Small intestine (tissue), 7 donors: Measurements from ENCODE around the gene KRTAP5-2. TPM values are rescaled to one million over a fixed set of nuclear protein-coding genes. Genes with fewer than 3 reads are reported as not detected.
A peak's percentile ranks its signal among the peaks of the same experiment; 100 is the strongest.
"Not testable (repeated sequence)": the region's sequence is repeated elsewhere in the genome, so short reads cannot be mapped to it uniquely, and the experiment has no call there.

ENCODE experiments used
- DNase-seq, 2 donors: peaks; one replicate each; pipeline versions ENCODE4 v3.0.0 to v3.0.0-alpha.2; 2013
- FAIRE-seq: peaks from 2 replicates; lab custom pipeline; 2012; peaks lifted over from hg19 to GRCh38; lab: Jason Lieb, UNC
- H3K27ac ChIP-seq, 3 donors: one replicate each; pipeline ENCODE4 v1.5.1; 2013; ENCODE audit warnings: low read length in 2 of 3, mild to moderate bottlenecking in 2 of 3, control low read depth in 1 of 3, inconsistent platforms in 1 of 3, low read depth in 1 of 3, moderate library complexity in 1 of 3
- H3K27me3 ChIP-seq, 3 donors: one replicate each; pipeline ENCODE4 v1.6.1; 2013; ENCODE audit warnings: low read length in 3 of 3, inconsistent platforms in 1 of 3; ENCODE audit not compliant: control insufficient read depth in 3 of 3, insufficient read depth in 3 of 3
- H3K36me3 ChIP-seq, 3 donors: one replicate each; pipeline ENCODE4 v1.6.1; 2013; ENCODE audit warnings: low read length in 3 of 3, inconsistent platforms in 1 of 3, low read depth in 1 of 3, mild to moderate bottlenecking in 1 of 3, moderate library complexity in 1 of 3; ENCODE audit not compliant: control insufficient read depth in 3 of 3, insufficient read depth in 2 of 3
- H3K4me1 ChIP-seq, 3 donors: one replicate each; pipeline ENCODE4 v1.6.1; 2013; ENCODE audit warnings: low read length in 2 of 3, inconsistent platforms in 1 of 3, low read depth in 1 of 3, mild to moderate bottlenecking in 1 of 3, moderate library complexity in 1 of 3; ENCODE audit not compliant: control insufficient read depth in 3 of 3, insufficient read depth in 2 of 3
- H3K4me3 ChIP-seq, 3 donors: one replicate each; pipeline ENCODE4 v1.5.1; 2013; ENCODE audit warnings: low read length in 3 of 3, control low read depth in 1 of 3, inconsistent platforms in 1 of 3, low read depth in 1 of 3, mild to moderate bottlenecking in 1 of 3, moderate library complexity in 1 of 3
- H3K9me3 ChIP-seq, 2 donors: one replicate each; pipeline ENCODE4 v1.6.1; 2013; ENCODE audit warnings: low read depth in 1 of 2, low read length in 1 of 2; ENCODE audit not compliant: control insufficient read depth in 2 of 2, insufficient read depth in 1 of 2
- WGBS, 3 donors: extraction: QIAGEN DNeasy Blood & Tissue Kit; methylation state at CpG; one replicate each; pipeline ENCODE4 v1.1.7; 2013; 5-methylcytosine and 5-hydroxymethylcytosine counted together
- polyA plus RNA-seq, 4 donors: library from polyadenylated mRNA; stranded (reverse) in 3 of 4; unstranded in 1 of 4; fragments of 200-250 nt in 3 of 4; fragments of 120-200 nt in 1 of 4; gene quantifications; one replicate each; pipeline versions ENCODE4 v1.2.1 to v1.2.3, GENCODE V29; 2013
- donor health status: healthy with polysubstance abuse.
- donor health status: control.
- donor health status: control.
- donor health status: Bipolar disorder and iron deficiency.
- donor health status: healthy.

Gene KRTAP5-2
- polyA plus RNA-seq, 4 donors: 0.07 TPM; not detected in 3

DNA sequence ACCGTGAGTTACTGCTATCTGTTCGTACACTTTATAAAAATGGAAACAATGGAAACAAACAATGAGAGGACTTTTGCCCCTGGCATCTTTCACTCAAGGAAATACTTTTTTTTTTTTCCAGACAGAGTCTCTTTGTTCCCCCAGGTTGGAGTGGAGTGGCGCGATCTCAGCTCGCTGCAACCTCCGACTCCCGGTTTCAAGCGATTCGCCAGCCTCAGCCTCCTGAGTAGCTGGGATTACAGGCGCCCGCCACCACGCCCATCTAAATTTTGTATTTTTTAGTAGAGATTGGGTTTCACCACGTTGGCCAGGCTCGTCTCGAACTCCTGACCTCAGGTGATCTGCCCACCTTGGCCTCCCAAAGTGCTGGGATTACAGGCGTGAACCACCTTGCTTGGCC lies 22.3 kb downstream of the KRTAP5-2 start:
- not testable (repeated sequence) for DNase-seq, FAIRE-seq, H3K4me3 ChIP-seq, H3K27ac ChIP-seq, H3K36me3 ChIP-seq
- 26 to 59% (median 42%) methylated on average over 16 of the region's 16 CpGs for WGBS, 3 donors
- H3K27me3 ChIP-seq: peaks cover 0 to 14% (median 0%) of the 10 kb centered on the region in 3 donors
- H3K4me1 ChIP-seq: peaks cover 0 to 20% (median 2%) of the 10 kb centered on the region in 3 donors
- peaks cover 0 to 13% of the 10 kb centered on the region in 2 donors for H3K9me3 ChIP-seq

DNA sequence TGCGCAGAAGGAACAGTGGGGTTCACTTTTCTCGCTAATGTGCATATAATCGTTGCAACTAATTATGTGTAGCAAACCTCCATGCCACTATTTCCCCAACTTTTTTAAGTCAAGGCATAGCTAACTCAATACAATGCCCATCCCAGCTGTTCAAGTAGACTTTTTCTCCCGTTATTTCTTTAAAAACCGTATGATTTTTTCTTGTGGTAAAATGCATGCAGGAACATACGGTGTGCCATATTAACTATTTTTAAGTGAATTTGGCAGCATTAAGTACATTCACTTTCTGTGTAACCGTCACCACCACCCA lies 23.2 kb downstream of the KRTAP5-2 start:
- WGBS, 3 donors: 6 to 13% (median 8%) methylated on average over 7 of the region's 7 CpGs
- H3K27me3 ChIP-seq: peaks cover 0 to 14% (median 0%) of the 10 kb centered on the region in 3 donors
- H3K9me3 ChIP-seq: peaks cover 0 to 10% of the 10 kb centered on the region in 2 donors
- no peak for FAIRE-seq
- H3K4me1 ChIP-seq: peaks cover 0 to 29% (median 2%) of the 10 kb centered on the region in 3 donors
- H3K4me3 ChIP-seq: no peak overlapping the region
- no peak for DNase-seq
- H3K27ac ChIP-seq: no peak overlapping the region
- H3K36me3 ChIP-seq: peaks cover 0 to 4% (median 0%) of the 10 kb centered on the region in 3 donors

GRCh38 chr11:1574238-1574932 lies 23.7 kb downstream of the KRTAP5-2 start:
- DNase-seq: peak; percentile 73 to 81
- H3K4me1 ChIP-seq: peaks cover 0 to 34% (median 2%) of the 10 kb centered on the region in 3 donors
- peak overlapping the region; percentile 48 to 76 (median 54) for H3K4me3 ChIP-seq
- FAIRE-seq: no peak
- peaks cover 0 to 9% (median 0%) of the 10 kb centered on the region in 3 donors for H3K36me3 ChIP-seq
- peaks cover 0 to 8% of the 10 kb centered on the region in 2 donors for H3K9me3 ChIP-seq
- 0 to 1% (median 1%) methylated on average over 35 to 64 of the region's 64 CpGs for WGBS, 3 donors
- H3K27me3 ChIP-seq: peaks cover 0 to 14% (median 0%) of the 10 kb centered on the region in 3 donors
- peak overlapping the region; percentile 71 to 96 (median 88) for H3K27ac ChIP-seq

- Histone ChIP-seq H3K27ac (peak overlapping the region; percentile 71 to 96 (median 88)), H3K4me3 (peak overlapping the region; percentile 48 to 76 (median 61)), H3K36me3 (peaks cover 0 to 14% (median 0%) of the 10 kb centered on the region in 3 donors), H3K27me3 (peaks cover 0 to 14% (median 0%) of the 10 kb centered on the region in 3 donors), H3K4me1 (peaks cover 0 to 39% (median 2%) of the 10 kb centered on the region in 3 donors), H3K9me3 (peaks cover 0 to 8% of the 10 kb centered on the region in 2 donors)
- 0 to 8% (median 3%) methylated on average over 5 to 7 of the region's 7 CpGs for WGBS, 3 donors
- DNase-seq: peak in 1 of 2 donors; percentile 85
- FAIRE-seq: no peak
Measured at GRCh38 chr11:1573903-1574237, 24.2 kb downstream of the KRTAP5-2 start.

DNA sequence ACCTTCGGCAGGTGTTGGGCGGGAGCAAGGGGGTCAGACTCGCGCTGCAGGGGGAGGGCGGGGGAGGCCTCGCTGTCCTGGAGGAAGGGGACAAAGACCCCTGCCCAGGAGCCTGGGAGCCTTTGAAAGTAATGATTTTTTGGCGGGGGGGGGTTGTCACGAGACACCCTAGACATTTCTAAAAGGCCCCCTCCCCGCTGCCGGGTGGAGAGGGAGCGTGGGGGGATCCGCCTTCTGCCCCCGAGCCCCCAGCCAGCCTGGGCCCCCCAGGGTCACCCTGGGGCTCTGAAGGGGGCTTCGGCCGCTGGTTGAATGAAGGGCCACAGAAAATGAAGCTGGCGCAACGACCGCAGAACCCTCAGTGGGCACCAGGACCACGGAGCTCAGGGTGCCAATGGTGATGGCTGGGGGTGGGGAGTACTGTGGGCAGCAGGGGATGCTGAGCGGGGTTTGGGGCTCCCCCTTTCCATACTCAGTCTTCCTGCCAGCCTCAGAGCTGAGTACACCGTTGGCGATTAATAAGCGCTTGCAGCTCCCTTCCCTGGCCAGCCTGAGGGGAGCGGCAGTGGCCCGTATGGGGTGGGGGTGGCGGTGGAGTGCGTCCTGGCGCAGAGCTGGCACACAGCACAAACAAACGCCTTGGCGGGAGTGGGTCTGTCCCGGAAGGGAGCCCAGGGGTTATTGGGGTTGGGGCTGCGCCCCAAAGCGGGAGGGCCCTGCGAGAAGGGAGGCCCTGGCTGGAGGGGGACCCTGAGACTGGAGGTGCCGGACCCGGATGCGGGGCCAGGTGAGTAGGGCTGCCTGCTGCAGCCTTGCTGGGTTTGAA lies 24.8 kb downstream of the KRTAP5-2 start:
- peaks cover 0 to 14% (median 0%) of the 10 kb centered on the region in 3 donors for H3K27me3 ChIP-seq
- H3K4me1 ChIP-seq: peaks cover 0 to 45% (median 2%) of the 10 kb centered on the region in 3 donors
- H3K4me3 ChIP-seq: peak overlapping the region; percentile 48 to 76 (median 61)
- H3K27ac ChIP-seq: peak overlapping the region; percentile 71 to 96 (median 88)
- peaks cover 0 to 3% of the 10 kb centered on the region in 2 donors for H3K9me3 ChIP-seq
- FAIRE-seq: no peak
- H3K36me3 ChIP-seq: peaks cover 0 to 19% (median 0%) of the 10 kb centered on the region in 3 donors
- DNase-seq: peak; percentile 59 to 74
- WGBS, 3 donors: 1 to 6% (median 4%) methylated on average over 21 to 36 of the region's 37 CpGs

DNA sequence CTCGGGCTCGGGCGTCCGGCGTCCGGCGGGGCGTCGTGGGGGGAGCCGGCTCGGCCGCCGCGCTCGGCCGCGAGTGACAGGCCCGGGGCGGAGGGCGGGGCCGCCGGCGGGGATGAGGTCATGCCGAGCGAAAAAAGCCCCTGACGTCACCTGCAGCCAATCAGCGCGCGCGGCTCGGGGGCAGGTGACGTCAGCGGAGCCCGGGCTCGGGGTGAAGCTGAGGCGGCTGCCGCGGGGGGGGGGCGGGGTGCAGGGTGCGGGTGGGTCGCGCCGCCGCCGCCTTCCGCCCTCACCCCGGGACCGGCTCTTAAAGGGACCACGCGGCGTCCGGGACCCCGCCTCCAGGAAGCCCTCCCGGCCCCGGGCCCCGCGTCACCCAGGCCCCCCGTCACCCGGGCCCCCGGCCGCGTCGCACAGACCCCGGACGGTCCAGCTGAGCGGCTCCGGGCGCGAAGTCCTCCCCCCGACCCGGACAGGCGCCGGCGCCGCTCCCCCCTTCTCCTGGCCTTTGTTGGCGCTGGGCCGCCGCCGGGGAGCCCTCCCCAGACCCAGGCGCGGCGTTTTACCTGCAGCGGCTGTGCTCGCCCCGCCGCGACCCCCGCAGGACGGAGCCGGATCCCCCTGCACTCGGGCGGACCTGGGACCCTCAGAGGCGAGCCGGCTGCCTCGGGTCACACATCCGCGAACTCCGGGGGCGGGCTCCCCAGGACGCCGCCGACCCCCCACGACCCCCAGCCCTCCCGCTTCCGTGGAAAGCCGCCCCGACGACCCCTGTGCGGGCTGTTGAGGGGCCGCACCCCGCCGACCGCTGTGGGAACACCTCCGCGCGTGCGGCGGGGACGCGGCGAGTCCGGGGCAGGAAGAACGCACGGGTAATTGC lies 25.7 kb downstream of the KRTAP5-2 start, which contains the start of gene DUSP8:
Gene DUSP8, minus strand, starts transcription at position 75 of the 880 bp plus-strand sequence. CDS start 6,445 bp downstream, outside the sequence.
- peaks cover 0 to 14% (median 0%) of the 10 kb centered on the region in 3 donors for H3K27me3 ChIP-seq
- peaks cover 0 to 53% (median 2%) of the 10 kb centered on the region in 3 donors for H3K4me1 ChIP-seq
- no peaks in the 10 kb centered on the region for H3K9me3 ChIP-seq
- FAIRE-seq (no peak), DNase-seq (peak; percentile 89 to 98)
- peaks cover 0 to 27% (median 0%) of the 10 kb centered on the region in 3 donors for H3K36me3 ChIP-seq
- WGBS, 3 donors: 0 to 1% (median 1%) methylated on average over 56 to 121 of the region's 124 CpGs
- peak within 1 kb of the TSS; percentile 71 to 96 (median 88) for H3K27ac ChIP-seq
- peak within 1 kb of the TSS; percentile 61 to 76 (median 75) for H3K4me3 ChIP-seq

DNA sequence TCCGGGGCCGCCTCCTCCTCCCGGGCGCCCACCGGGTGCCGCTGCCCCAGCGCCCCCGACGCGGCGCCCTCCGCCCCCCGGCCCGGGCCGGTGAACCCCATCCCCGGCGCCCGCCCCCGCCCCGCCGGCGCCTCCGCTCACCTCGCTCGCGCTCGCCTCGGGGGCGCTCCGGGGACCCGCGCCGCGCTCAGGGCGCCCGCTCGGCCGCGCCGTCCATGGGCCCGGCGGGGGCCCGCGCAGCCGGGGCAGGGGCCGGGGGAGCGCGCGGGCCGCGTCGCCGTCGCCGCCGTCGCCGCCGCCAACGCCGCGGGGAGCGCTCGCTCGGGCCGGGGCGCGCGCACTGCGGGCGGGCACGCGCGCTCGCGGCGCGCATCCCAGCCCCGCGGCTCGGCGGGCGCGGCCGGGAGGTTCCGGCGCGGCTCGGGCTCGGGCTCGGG lies 26.3 kb downstream of the KRTAP5-2 start:
- DNase-seq (no peak), FAIRE-seq (no peak)
- peaks cover 0 to 30% (median 0%) of the 10 kb centered on the region in 3 donors for H3K36me3 ChIP-seq
- H3K27me3 ChIP-seq: peaks cover 0 to 14% (median 0%) of the 10 kb centered on the region in 3 donors
- H3K4me1 ChIP-seq: peaks cover 0 to 60% (median 2%) of the 10 kb centered on the region in 3 donors
- no peaks in the 10 kb centered on the region for H3K9me3 ChIP-seq
- peak overlapping the region; percentile 39 to 76 (median 75) for H3K4me3 ChIP-seq
- H3K27ac ChIP-seq: peak overlapping the region in 2 of 3 donors; percentile 4 to 94
- 1% methylated on average over 37 to 91 of the region's 91 CpGs; no CpG with 5 or more reads in 1 of the 3 donors for WGBS, 3 donors
